ES-I3 (cell line): ENCODE data around the gene FAM53A.
"Not testable (repeated sequence)": the region's sequence is repeated elsewhere in the genome, so short reads cannot be mapped to it uniquely, and the experiment has no call there.

Source experiments
- H3K36me3 ChIP-seq: 2 replicates; pipeline ENCODE4 v1.6.1; 2013; ENCODE audit warnings: mild to moderate bottlenecking, low read length, control low read depth, moderate library complexity; ENCODE audit not compliant: insufficient read depth
- H3K4me1 ChIP-seq: 2 replicates; pipeline ENCODE4 v1.6.1; 2013; ENCODE audit warnings: mild to moderate bottlenecking, control low read depth, low read length; ENCODE audit not compliant: insufficient read depth
- H3K9ac ChIP-seq: 2 replicates; pipeline ENCODE4 v1.6.1; 2013; ENCODE audit warnings: low read depth, mild to moderate bottlenecking, low read length, moderate library complexity
- H3K9me3 ChIP-seq: 2 replicates; pipeline ENCODE4 v1.6.1; 2013; ENCODE audit warnings: mild to moderate bottlenecking, low read length, moderate library complexity; ENCODE audit not compliant: control insufficient read depth, insufficient read depth

FAM53A gene

DNA sequence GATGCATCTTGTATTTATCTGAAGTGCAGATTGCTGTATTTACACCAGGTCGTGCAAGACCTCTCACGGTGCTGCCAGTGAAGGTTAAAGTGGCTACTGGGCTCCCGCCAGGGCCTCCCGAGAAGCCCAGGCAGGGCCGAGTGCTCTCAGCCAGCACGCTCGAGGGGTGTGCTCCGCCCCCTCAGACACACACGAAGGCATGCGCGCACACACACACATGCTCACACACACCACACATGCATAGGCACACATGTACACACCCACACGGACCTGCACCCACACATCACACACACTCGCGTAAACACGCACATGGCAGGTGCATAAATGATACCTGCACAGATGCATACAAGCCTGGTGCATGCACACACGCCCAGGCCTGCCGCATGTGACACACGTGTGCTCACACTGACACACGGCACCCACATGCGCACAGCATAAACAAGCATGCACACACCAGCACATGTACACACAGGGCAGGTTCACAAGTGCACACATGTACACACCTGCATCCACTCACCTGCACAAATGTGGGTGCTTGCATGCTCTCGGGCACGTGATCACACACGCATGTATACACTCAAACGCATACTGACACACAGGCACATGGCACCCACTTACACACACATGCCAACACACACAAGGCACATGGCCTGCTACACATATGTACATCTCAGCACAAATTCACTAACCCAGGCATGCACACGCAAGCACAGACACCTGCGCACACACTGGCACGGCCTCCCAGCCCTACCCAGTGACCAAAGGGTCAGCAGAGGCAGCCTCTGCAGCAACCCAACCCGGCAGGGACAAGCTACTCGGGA, 71.6 kb downstream of the FAM53A start:
- H3K9ac ChIP-seq: no peak overlapping the region
- no peaks in the 10 kb centered on the region for H3K4me1 ChIP-seq
- no peaks in the 10 kb centered on the region for H3K36me3 ChIP-seq
- no peaks in the 10 kb centered on the region for H3K9me3 ChIP-seq

DNA sequence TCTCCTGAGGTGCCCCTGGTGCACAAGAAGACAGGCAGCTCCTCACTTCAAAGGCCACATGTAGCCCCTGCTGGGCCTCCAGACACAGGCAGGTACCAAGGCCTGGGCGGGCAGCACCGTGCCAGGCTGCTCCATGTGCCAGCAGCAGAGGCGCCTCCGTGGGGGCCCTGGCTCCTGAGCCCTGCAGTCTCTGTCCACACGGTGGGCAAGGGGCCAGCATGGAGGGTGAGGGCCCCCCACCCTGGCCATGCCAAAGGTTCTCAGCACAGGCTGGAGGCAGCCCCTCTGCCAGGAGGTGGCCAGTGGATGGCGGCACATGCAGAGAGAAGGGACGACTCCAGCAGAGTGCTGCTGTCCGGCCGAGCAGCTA, 72.6 kb downstream of the FAM53A start:
- no peak overlapping the region for H3K9ac ChIP-seq
- no peaks in the 10 kb centered on the region for H3K9me3 ChIP-seq
- H3K36me3 ChIP-seq: no peaks in the 10 kb centered on the region
- no peaks in the 10 kb centered on the region for H3K4me1 ChIP-seq

DNA sequence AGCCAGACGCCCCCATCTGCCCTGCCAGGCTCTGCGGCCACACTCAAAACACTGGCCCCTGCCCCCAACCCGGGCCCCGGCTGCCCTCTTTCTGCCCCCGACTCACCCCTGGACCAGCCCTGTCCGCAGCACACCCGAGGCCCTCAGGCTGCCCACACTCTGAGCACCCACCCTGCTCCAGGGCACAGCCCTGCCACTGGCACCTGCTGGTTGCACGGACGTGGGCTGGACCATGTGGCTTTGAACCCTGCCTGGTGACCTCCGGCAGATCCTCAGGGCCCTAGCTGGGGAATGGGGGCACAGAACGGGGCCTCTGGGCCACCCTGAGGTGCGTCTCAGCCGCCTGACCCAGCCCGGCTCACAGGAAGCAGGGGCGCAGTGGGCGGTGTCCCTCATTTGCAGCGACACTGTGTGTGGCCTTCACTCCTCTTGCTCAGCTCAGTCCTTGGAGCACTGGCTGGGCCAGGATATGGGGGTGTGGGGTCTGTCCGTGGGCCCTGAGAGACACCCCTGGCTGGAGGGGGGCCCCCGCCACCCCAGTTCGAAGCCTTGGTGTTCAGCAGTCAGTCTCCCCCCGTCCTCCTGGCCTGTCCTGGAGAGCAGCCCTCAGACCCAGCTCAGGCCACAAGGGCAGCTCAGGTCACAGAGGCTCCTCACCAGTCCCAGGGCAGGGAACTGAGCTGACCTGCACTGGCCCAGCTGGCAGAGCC, 73.2 kb downstream of the FAM53A start:
- H3K4me1 ChIP-seq: no peaks in the 10 kb centered on the region

DNA sequence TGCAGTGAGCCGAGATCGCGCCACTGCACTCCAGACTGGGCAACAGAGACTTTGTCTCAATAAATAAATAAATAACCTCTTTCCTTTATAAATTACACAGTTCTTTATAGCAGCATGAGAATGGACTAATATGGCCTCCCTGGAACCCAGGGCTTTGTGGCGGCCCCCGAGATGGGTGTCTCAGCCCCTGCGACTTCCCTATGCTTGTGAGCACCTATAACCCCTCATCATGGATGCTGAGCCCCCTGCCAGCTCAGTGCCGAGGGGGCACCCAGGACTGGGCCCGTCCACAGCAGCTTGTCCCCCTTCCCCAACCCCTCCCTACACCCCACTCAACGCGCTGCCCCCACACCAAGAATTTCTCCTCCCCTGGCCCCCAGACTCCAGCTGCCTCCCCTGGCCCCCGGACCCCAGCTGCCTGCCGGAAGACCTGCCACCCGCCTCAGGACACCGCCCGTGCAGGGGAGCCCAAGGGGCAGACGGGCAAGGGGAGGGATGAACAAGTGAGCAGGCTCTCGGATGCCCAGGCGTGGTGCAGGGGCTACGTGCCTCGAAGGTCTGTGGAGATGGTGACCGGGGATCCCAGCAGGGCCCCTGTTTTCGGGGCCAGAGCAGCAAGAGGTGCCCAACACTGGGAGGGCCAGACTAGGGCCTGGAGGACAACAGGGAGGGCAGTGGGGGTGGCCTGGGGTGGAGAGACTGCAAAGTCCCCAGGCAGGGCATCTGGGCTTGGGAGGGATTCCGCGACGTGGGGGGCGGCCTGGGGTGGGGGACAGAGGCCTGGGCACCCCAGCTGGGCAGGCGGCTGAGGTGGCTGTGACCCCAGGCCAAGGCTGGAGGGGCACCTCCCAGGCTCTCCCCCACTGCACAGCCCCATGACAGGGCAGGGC, 74.0 kb downstream of the FAM53A start:
- Histone ChIP-seq H3K36me3 (no peaks in the 10 kb centered on the region), H3K9ac (no peak overlapping the region), H3K4me1 (no peaks in the 10 kb centered on the region), H3K9me3 (no peaks in the 10 kb centered on the region)

More for the DNA sequence above, 73.2 kb downstream of the FAM53A start:
- Histone ChIP-seq H3K9me3 (no peaks in the 10 kb centered on the region), H3K36me3 (no peaks in the 10 kb centered on the region), H3K9ac (no peak overlapping the region)

DNA sequence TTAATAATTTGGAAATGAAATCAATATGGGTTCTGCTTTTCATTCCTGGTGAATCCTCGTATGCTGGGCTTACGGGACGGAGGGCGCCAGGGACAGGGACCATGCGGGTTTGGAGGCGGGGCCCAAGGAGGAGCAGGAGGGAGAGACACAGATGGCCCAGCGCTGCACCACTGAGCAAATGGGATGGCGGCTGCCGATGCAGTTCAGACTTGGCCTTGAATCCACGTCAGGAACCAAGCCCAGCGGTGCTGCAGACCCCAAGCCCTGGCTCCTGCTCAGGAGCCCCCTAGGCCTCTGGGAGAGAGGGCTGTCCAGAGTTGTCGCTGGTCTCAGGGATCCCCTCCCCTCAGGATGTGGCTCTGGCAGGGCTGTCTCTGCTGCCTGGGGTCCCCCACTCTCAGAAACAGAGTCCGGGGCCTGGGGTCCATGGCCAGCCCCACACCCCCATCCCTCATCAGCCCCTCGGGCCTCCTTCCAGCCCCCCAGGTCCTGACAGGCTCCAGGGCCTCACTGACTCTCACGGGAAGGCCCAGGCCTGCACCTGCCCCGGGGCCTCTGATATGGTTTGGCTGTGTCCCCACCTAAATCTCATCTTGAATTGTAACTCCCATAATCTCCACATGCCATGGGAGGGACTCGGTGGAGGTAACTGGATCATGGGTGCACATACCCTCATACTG, 75.2 kb downstream of the FAM53A start:
- no peaks in the 10 kb centered on the region for H3K9me3 ChIP-seq
- H3K4me1 ChIP-seq: no peaks in the 10 kb centered on the region
- H3K36me3 ChIP-seq: no peaks in the 10 kb centered on the region
- H3K9ac ChIP-seq: no peak overlapping the region

DNA sequence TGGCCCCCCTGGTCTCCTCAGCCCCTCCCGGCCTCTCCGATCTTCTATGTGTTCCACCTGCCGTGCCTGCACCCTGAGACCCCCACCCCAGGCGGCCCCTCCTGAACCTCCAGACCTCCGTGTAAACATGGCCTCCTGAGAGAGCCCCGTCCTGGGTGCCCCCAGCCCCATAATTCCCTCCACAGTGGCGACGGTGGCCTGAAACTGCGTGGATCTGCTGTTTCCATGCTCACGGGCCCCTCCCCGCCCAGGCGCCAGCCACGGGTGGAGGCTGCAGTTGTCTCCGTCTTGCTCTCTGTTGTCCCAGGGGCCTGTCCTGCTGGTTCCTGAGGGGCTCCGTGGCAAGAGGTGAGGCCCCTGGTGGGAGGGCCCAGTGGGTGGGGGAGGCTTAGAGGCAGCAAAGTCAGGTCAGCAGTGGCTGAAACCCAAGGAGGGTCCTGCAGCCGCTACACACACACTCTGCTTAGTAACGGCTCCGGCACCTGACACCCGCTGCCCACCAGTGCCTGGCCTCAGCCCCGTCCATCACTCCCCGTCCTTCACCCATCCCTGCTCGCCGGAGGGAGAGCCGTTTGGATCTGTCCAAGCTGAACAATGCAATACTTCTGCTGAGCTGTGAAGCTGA, 75.8 kb downstream of the FAM53A start:
- Histone ChIP-seq H3K36me3 (no peaks in the 10 kb centered on the region), H3K9ac (no peak overlapping the region)

DNA sequence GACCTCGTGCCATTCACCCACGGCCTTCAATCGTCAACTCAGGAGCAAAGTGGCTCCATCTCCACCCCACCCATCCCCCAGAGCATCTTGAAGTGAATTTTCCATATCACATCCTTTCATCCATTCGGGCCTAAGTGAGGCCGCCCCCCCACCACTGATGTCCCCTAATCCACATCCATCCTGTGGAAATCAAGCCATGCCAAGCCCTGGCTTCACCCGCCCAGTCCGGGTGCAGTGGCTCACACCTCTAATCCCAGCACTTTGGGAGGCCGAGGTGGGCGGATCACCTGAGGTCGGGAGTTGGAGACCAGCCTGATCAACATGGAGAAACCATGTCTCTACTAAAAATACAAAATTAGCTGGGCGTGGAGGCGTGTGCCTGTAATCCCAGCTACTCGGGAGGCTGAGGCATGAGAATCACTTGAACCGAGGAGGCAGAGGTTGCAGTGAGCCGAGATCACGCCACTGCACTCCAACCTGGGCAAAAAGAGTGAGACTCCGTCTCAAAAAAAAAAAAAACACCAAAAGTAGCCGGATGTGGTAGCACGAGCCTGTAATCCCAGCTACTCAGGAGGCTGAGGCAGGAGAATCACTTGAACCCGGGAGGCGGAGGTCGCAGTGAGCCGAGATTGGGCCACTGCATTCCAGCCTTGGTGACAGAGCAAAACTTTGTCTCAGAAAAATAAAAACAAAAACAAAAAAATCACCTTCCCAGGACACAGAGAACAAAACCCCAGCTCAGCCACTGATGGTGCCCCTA, 76.5 kb downstream of the FAM53A start:
- H3K36me3 ChIP-seq, H3K9ac ChIP-seq, H3K9me3 ChIP-seq, H3K4me1 ChIP-seq: not testable (repeated sequence)

More for the DNA sequence above, 75.8 kb downstream of the FAM53A start:
- H3K4me1 ChIP-seq: no peaks in the 10 kb centered on the region
- no peaks in the 10 kb centered on the region for H3K9me3 ChIP-seq

DNA sequence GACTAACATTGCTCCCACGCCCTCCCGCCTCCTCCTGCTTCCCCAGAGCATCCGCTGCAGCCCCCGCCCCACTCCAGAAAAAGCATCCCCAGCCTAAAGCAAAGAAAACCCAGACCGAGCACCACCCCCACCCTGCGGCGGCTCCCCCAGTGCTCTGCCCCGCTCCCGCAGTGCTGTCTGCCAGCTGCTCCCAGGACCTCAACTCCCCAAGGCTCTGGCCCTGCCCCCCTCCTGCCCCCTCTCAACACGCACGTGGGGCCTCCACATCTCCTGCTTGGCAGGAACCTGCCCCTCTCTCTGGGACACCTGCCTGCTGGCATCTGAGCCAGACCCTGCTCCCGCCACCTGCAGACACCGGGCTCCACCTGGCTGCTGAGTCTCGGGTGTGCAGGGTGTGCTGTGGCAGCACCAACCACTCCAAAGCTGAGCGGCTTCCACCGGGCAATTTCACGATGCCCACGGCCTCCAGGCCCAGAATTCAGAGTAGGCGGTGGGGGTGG, 79.4 kb downstream of the FAM53A start:
- no peak overlapping the region for H3K9ac ChIP-seq
- no peaks in the 10 kb centered on the region for H3K36me3 ChIP-seq
- no peaks in the 10 kb centered on the region for H3K4me1 ChIP-seq
- no peaks in the 10 kb centered on the region for H3K9me3 ChIP-seq

DNA sequence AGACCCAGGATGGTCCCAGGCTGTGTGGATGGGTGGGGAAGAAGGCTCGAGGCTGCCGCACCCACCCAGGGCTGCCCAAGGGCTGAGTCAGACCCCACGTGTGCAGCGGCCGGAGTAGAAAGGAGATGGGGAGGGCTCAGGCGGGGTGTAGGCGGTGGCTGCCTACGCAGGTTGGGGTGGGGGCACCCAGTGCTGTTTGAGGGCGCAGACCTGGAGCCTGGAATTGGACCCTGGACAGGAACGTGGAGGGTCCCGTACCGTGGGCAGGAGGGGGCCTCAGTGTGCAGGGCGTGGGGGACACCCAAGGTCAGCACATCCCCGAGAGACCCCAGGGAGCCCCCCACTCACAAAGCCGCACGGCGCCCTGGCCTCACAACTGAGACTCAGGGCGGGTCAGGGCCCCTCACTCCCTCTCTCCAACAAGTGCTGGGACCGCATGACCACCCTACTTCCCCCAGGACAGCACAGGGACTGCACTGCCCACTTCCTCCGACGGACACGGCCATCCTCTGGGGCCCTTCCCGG, 79.9 kb downstream of the FAM53A start:
- Histone ChIP-seq H3K36me3 (no peaks in the 10 kb centered on the region), H3K4me1 (no peaks in the 10 kb centered on the region), H3K9me3 (no peaks in the 10 kb centered on the region), H3K9ac (no peak overlapping the region)

DNA sequence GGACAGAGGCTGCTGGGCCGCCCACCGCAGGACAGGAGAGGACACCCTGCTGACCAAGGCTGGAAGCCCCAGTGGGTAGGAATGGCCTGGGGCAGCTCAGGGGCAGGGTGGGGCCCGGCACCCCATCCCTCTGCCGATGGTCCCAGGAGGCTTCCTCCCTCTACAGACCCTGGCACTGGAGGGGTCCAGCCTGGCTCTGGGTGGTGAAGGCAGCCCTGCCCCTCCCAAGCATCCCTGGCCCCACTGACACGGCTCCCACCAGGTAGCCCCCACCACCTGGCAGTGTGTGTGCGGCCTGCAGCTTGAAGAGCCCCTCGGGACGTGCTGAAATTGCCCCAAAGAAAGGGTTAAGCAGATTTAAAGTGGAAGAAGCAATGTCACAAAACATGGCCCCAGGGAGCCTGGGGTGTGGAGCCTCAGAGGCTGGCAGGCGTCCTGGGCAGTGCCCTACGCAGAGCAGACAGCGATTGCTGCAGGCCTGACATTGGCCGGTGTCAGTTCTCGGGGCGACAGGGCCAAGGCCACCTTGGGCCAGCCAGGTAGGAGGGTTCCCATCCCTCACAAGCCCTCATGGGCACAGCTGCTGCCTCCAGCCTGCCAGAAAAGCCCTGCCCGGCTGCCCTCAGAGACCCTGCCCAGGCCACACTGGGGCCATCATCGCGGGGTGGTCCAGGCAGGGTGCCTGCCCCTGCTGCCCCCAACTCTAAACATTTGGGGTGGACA, 80.5 kb downstream of the FAM53A start:
- H3K36me3 ChIP-seq: no peaks in the 10 kb centered on the region
- H3K9me3 ChIP-seq: no peaks in the 10 kb centered on the region
- H3K4me1 ChIP-seq: no peaks in the 10 kb centered on the region
- no peak overlapping the region for H3K9ac ChIP-seq

DNA sequence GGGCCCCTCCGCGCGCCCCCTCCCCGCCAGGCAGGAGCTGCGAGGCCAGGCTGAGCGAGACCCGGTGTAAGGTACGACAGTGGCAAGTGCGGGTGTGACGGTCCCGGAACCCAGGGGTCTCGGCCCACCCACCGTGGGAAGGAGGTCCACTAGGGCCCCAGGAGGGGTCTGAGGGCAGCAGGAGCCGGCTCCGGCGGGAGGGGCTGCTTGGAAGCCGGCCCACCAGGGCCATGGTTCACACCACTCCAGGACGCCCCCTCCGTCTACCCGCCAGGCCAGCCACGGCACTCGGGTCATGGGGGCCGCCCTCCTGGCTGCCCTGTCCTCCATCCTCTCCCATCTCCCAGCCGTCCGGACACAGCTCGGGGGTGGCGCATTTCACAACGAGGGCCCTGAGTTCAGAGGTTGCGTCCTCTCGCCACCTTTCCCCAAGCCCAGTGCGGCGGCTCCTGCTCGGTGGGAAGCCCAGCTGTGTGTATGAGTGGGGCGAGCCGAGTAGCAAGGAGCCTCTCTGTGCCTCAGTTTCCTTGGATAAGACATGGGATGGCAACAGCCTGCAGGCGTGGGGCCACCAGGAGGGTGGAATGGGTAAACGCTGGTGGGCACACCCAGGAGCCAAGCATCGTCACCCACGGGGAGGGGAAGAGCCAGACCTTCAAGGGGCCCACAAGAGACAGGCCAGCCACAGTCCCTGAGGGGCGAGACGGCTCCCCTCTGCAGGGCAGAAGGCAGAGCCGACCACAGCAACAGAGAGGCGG, 81.3 kb downstream of the FAM53A start:
- Histone ChIP-seq H3K9ac (no peak overlapping the region), H3K36me3 (no peaks in the 10 kb centered on the region), H3K9me3 (no peaks in the 10 kb centered on the region), H3K4me1 (no peaks in the 10 kb centered on the region)
